GM12875 (cell line): ENCODE measurements around the gene JAKMIP1.
A peak's percentile ranks its signal among the peaks of the same experiment; 100 is the strongest.

Source experiments
- H3K4me3 ChIP-seq: one replicate; pipeline ENCODE4 v1.5.1; 2011; ENCODE audit warnings: low read depth, low read length, control low read depth
- TF ChIP-seq, protein P1 (sequence below): IDR thresholded peaks from 2 replicates; pipeline ENCODE4 v1.5.1; 2011; ENCODE audit warnings: low read depth, mild to moderate bottlenecking, control low read depth, inconsistent platforms, low read length, moderate library complexity, borderline replicate concordance; ENCODE audit not compliant: insufficient read depth

JAKMIP1 gene

DNA sequence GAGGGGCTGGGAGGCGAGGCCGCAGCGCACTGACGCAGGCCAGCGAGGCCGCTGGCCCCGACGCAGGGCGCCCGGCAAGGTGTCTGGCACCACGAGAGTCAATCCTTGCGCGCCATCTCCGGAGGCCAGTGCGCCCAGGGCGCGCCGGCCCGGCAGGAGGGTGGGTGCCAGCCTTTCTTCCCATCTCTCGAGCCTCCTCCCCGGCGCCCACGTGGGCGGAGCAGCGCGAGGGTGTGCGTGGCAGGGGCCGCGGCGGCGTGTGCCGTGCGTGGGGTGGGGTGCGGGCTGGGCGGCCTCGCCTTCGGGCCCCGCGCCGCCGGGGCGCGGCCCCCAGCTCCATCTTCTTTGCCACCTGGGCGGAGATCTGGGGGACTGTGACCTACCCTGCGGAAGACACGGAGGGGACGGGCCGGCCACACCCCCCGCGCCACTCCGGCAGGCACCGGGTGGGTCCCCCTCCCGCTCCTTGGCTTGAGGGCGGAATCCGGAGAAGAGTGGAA is 877 bp downstream of the JAKMIP1 start:
- peak overlapping the region; percentile 78 for H3K4me3 ChIP-seq
- TF ChIP-seq, protein P1, sequence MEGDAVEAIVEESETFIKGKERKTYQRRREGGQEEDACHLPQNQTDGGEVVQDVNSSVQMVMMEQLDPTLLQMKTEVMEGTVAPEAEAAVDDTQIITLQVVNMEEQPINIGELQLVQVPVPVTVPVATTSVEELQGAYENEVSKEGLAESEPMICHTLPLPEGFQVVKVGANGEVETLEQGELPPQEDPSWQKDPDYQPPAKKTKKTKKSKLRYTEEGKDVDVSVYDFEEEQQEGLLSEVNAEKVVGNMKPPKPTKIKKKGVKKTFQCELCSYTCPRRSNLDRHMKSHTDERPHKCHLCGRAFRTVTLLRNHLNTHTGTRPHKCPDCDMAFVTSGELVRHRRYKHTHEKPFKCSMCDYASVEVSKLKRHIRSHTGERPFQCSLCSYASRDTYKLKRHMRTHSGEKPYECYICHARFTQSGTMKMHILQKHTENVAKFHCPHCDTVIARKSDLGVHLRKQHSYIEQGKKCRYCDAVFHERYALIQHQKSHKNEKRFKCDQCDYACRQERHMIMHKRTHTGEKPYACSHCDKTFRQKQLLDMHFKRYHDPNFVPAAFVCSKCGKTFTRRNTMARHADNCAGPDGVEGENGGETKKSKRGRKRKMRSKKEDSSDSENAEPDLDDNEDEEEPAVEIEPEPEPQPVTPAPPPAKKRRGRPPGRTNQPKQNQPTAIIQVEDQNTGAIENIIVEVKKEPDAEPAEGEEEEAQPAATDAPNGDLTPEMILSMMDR: no peak

DNA sequence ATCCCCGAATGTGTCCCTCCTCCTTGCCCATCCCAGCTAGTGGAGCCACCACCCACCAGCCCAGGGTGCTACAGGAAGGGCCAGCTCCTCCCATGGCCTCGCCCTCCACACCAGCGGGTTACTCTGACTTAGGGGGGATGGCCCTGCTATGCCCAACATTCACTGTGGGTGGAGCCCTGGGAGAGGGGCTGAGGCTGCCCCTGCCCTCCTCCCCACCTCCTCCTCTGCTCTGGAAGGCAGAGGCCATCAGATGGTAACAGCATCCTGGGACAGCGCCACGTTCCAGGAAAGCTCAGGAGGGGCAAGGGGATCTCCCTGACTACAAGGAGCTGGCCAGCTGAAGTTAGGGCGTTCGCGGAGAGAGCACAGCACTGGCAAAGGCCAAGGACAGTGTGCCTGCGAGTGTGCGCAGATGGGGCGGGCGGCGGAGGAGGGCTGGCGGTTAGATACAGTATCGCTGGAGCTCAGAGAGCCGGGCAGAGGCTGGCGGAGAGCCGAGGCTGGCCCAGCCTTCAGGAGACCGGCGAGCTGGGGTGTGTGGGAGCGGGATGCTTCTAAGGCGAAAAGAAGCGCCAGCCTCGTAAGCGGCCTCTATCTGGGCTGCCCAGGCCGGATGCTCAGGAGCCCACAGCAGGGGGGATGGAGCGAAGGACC is 1.5 kb downstream of the JAKMIP1 start:
- peak overlapping the region; percentile 78 for H3K4me3 ChIP-seq

GRCh38 chr4:6198278-6198677 is 2.1 kb downstream of the JAKMIP1 start:
- H3K4me3 ChIP-seq: peak overlapping the region; percentile 78
- TF ChIP-seq, protein P1: no peak

More for the DNA sequence above, 1.5 kb downstream of the JAKMIP1 start:
- TF ChIP-seq, protein P1: 0 out of 2 replicates have a peak, but pooled peaks have one; percentile 8

DNA sequence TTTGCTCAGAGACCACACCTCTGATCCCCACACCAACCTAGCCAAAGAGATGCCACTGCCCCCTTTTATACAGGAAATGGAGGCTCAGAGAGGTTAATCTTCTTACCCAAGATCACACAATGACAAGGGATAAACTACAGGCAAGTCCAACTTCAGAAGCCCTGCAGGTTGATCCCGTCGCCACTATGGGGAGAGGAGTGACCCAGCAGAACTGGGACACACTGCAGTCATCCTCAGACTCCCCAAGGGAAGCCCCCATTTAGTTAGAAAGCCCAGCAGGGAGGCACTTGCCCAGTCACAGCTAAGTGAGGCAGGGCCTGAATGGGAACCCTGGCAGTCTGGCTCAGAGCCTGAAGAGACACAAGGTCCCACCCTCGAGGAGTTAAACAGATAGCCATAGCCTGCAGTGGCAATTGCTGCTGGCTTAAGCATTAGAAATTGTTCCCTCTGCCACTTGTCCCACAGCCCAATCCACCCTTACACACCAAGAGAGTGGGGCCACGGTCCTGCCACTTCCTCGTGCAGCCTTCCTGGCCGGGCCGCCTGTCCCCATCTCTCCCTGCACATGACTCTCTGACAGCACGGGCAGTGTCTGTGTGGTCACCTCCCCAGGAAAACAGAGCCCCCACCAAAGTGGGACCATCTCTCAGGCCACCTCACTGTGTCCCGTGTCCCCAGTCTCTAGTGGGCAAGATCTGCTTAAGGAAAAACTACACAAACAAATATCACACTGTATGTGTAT is 2.7 kb downstream of the JAKMIP1 start:
- H3K4me3 ChIP-seq: no peak overlapping the region
- TF ChIP-seq, protein P1: no peak

DNA sequence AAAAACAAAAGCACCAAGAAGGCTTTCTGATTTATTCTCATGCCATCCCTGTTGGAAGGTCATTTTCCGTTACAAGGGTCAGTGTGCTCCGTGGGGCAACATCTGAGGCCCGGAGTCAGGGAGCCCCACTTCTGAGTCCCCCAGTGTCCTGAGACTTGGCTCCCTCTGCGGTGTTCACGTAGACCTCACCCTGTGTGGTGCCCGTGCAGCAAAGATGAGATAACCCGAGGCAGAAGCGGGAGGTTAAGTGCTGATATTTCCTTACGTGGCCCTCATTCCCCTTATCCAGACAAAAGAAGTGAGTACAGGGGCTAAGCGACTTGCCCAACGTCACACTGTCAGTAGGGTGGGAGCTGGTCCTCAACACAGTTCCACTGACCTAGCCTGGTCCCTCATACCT is 3.5 kb downstream of the JAKMIP1 start:
- no peak overlapping the region for H3K4me3 ChIP-seq
- TF ChIP-seq, protein P1: no peak

DNA sequence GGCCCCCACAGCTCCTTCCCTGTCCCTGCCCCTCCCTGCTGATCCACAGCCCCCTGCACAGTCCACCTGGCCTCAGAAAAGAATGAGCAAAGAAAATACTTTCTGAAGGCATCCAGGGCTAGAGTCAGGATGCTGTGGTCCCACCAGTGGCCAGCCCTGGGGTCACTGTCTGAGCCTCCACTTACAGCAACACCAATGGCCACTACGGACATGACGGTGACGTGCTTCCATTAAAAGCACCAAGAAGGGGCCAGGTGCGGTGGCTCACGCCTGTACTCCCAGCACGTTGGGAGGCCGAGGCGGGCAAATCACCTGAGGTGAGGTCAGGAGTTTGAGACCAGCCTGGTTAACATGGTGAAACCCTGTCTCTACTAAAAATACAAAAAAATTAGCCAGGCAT is 4.0 kb downstream of the JAKMIP1 start:
- H3K4me3 ChIP-seq: no peak overlapping the region
- TF ChIP-seq, protein P1: no peak

DNA sequence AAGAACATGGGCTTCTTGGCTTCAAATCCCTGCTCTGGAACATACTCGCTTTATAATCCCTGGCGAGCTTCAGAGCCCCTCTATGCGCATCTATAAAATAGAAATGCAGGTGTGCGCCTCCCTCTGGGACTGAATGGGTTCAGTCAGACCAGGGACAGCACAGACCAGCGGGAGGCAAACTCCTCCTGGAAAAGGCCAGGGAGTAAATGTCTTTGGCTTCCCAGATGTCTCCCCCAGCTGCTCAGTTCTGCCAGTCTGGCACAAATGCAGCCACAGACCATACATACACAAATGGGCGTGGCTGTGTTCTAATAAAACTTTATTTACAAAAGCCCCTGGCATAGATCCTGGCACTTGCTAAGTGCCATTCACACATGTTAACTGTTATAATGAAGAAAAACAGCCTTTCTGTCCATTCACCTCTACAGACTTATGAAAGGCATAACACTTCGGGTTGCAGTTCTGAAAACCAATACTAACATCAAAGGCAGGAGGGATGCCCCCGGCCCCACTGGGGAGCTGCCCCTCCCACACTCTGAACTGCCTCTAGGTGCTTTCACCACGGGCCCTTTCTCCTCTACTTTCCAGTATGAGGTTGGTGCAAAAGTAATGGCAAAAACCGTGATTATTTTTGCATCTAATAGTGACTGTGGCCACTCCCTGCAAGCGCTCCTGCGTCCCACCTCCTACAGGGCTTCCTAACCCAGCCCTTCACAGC is 4.6 kb downstream of the JAKMIP1 start:
- no peak overlapping the region for H3K4me3 ChIP-seq

More for the DNA sequence above, 4.6 kb downstream of the JAKMIP1 start:
- TF ChIP-seq, protein P1: no peak
